ENCODE measurements around the gene DES. TPM values are rescaled to one million over a fixed set of nuclear protein-coding genes. Genes with fewer than 3 reads are reported as not detected.

The DES gene
- total RNA-seq, 2 experiments from 2014 or later = not detected

DNA sequence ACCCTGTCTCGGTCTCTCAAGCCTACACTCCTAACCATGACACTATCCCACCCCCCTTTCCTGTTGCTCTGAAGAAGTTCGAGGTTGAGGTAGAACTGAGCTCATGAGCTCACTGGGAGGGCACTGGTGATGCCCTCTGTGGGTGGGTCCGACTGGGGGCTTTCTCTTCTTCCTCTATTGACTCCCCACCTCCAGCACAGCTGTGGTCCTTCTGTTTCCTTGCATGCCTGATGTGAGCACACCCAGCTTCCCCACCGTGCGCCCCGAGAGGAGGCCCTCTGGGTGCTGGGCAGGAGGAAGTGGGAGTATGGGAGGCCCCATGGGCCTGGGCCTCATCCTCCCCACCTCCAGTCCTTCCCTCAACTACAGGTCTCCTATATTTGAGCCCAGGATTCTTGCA lies 37.4 kb downstream of the DES start:
- Mint-ChIP-seq H3K27me3 (ENCODE audit: low read depth) (peaks cover 3% of the 10 kb centered on the region), H3K27ac (no peak overlapping the region), H3K36me3 (ENCODE audit: low read depth) (no peaks in the 10 kb centered on the region), H3K9me3 (no peaks in the 10 kb centered on the region), H3K4me3 (no peak overlapping the region), H3K4me1 (ENCODE audit: low read depth) (no peaks in the 10 kb centered on the region)
- no peak for DNase-seq
- intact Hi-C loops (cut with micrococcal nuclease) = no loop called here
- CTCF ChIA-PET = interaction anchor here (0.9 to 1.8 kb wide), 7 partner anchors 10 to 76 kb away, joined by 3 to 14 read pairs (median 3); a partner anchor contains a TSS

DNA sequence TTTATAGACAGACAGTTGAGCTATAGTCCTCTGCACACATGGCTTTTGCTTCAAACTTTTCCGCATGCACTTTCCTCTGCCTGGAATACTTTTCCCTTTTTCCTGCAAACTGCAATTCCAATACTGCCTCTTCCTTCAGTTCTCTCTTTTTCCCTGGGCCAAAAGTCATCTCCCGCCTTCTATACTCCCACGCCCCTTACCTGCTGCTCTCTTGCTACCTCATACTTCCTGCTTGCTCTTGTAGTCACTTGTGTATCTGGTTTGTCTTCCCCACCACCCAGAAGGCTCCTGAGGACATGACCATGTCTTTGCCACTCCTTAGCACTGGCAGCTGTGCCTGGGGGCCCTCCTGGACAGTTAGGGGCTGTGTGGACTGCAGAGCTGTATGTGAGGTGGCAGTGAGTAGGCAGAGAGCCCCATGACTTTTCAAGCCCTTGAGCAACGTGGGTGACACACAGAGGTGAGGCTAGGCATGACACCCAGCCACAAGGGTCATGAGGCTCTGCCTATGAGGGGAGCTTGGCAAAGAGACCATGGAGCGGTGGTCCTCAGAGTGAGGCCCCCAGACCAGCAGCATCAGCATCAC lies 39.7 kb downstream of the DES start:
- CTCF ChIA-PET = interaction anchor here (0.5 to 3.4 kb wide), 9 partner anchors 9 to 72 kb away, joined by 3 to 17 read pairs (median 3); no protein-coding TSS in a partner anchor
- intact Hi-C loops (cut with micrococcal nuclease) = loop anchor here (1.0 to 2.0 kb wide), 2 partner anchors 25 to 55 kb away; no protein-coding TSS in a partner anchor
- Mint-ChIP-seq H3K4me3 (no peak overlapping the region), H3K9me3 (no peaks in the 10 kb centered on the region), H3K27ac (no peak overlapping the region), H3K36me3 (ENCODE audit: low read depth) (no peaks in the 10 kb centered on the region), H3K27me3 (ENCODE audit: low read depth) (no peaks in the 10 kb centered on the region), H3K4me1 (ENCODE audit: low read depth) (no peaks in the 10 kb centered on the region)
- peak; percentile 37 for DNase-seq

DNA sequence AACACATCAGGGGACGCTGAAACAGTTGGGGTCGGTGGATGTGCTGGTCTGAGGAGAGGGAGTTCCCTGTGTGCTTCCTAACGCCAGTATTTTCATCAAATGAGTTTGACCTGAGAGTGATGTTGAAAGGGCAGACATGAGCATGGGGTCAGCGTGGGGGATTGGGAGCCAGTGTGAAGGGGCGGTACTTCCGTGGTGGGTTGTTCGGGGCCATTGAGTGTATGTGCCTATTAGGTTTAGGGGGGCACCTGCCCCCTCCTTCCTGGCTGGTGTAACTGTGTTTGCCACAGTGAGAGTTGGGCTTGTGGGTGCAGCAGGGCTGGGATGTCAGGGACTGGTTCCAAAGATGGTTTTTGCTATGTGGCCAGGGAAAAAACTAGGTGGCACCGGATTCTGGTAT lies 40.8 kb downstream of the DES start:
- CTCF ChIA-PET = interaction anchor here (0.6 to 3.4 kb wide), 13 partner anchors 8 to 232 kb away, joined by 3 to 17 read pairs (median 3); no protein-coding TSS in a partner anchor
- intact Hi-C loops (cut with micrococcal nuclease) = loop anchor here (1.0 to 2.0 kb wide), 3 partner anchors 26 to 71 kb away; no protein-coding TSS in a partner anchor
- Mint-ChIP-seq H3K9me3 (no peaks in the 10 kb centered on the region), H3K4me1 (ENCODE audit: low read depth) (no peaks in the 10 kb centered on the region), H3K27me3 (ENCODE audit: low read depth) (no peaks in the 10 kb centered on the region), H3K36me3 (ENCODE audit: low read depth) (no peaks in the 10 kb centered on the region), H3K4me3 (no peak overlapping the region), H3K27ac (no peak overlapping the region)
- DNase-seq = no peak

DNA sequence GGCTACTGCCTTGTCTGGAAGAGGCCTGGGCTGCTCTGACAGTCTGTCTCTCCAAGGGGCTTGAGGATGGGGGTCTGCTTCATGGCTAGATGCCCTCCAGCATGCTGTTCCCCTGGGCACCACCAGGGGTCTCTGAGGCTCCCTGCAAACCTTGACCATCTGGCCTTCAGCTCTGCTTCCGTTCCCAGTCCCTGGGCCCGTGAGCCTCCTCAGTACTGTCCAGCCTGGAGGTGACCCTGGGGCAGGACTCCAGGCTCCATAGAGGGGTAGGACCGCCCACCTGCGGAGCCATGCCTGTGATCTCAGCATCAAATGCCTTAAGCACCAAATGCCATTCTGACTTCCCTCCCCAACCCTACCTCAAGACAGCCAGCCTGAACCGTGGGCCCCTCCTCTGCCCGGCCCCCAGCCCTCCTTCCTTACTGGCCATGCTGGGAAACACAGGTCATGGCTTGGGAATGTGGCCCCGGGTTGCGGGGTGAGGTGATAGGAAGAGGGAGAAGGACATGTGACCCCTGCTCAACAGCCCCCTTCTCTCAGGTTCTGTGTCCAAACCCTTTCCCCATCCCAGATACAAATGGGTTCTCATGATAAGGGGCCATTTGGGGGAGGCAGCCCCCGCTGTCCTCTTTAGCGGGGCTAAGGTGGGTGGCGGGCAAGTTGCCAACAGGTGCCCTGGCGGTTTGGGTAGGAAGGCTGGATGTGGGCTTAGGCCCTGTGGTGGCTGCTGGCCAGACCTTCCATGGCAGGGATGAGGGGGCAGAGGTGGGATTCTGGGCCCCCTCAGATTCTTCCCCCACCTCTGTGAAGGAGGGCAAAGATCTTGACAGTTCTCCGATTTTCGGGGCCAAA lies 41.5 kb downstream of the DES start:
- no peak overlapping the region for H3K27ac Mint-ChIP-seq
- no peaks in the 10 kb centered on the region for H3K4me1 Mint-ChIP-seq (ENCODE audit: low read depth)
- no peaks in the 10 kb centered on the region for H3K27me3 Mint-ChIP-seq (ENCODE audit: low read depth)
- H3K9me3 Mint-ChIP-seq = no peaks in the 10 kb centered on the region
- no peaks in the 10 kb centered on the region for H3K36me3 Mint-ChIP-seq (ENCODE audit: low read depth)
- DNase-seq = peak; percentile 55
- H3K4me3 Mint-ChIP-seq = no peak overlapping the region
- intact Hi-C loops (cut with micrococcal nuclease) = loop anchor here (1.0 to 2.0 kb wide), 2 partner anchors 27 to 71 kb away; no protein-coding TSS in a partner anchor
- CTCF ChIA-PET = interaction anchor here (0.6 to 3.4 kb wide), 11 partner anchors 11 to 232 kb away, joined by 3 to 17 read pairs (median 3); no protein-coding TSS in a partner anchor

DNA sequence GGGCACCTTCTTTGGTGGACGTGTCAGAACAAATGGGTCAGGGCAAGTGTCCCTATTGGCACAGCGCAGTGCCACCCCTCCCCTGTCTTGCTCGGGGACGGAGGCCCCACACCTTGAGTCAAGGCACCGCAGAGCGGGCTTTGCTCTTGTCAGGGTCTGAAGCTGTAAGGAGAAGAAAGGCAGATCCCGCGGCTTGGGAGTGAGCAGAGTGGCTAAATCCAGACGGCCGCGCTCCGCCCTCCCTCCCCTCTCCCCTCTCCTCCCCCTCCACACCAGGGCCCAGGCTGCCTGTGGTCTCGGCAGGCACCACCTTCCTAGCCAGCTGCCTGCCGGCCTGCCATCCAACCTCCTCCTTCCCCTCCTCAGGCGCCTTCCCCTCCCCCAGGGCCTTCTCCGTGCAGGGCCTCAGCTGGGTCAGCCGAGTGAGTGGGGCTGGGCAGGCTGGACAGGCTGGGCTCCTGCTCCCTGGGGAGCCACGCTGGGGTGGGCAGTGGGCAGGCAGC lies 42.3 kb downstream of the DES start:
- Mint-ChIP-seq H3K4me1 (ENCODE audit: low read depth) (no peaks in the 10 kb centered on the region), H3K4me3 (no peak overlapping the region), H3K9me3 (no peaks in the 10 kb centered on the region), H3K27ac (no peak overlapping the region), H3K27me3 (ENCODE audit: low read depth) (no peaks in the 10 kb centered on the region), H3K36me3 (ENCODE audit: low read depth) (no peaks in the 10 kb centered on the region)
- CTCF ChIA-PET = interaction anchor here (0.5 to 2.0 kb wide), 3 partner anchors 35 to 1437 kb away, joined by 3 to 15 read pairs (median 4); a partner anchor contains a TSS
- DNase-seq = no peak
- intact Hi-C loops (cut with micrococcal nuclease) = no loop called here

DNA sequence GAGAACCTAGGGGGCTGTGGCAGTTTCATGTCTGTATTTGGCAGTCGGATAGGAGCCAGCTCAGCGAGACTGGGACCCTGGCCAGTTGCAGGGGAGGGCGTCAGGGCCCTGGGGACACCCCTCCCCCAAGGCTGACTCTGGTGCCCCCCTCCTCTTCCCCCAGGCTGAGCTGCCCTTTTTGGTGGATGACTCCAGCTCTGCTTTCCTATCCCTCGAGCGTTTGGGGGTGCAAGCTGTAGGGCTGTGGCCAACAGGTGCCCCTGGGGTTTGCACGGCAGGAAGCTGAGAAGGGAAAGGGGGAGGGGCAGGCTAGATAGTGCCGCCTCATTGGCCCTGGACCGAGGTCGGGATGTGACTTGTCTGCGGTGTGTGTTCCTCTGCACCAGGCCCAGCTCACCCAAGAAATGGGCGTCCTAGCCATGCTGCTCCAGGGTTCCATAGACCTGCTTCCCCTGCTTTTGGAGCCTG lies 42.9 kb downstream of the DES start:
- intact Hi-C loops (cut with micrococcal nuclease) = no loop called here
- DNase-seq = peak; percentile 37
- CTCF ChIA-PET = interaction anchor here (0.5 to 2.0 kb wide), 3 partner anchors 35 to 1437 kb away, joined by 3 to 15 read pairs (median 4); a partner anchor contains a TSS
- Mint-ChIP-seq H3K4me3 (no peak overlapping the region), H3K27ac (no peak overlapping the region), H3K4me1 (ENCODE audit: low read depth) (no peaks in the 10 kb centered on the region), H3K27me3 (ENCODE audit: low read depth) (no peaks in the 10 kb centered on the region), H3K36me3 (ENCODE audit: low read depth) (no peaks in the 10 kb centered on the region), H3K9me3 (no peaks in the 10 kb centered on the region)

DNA sequence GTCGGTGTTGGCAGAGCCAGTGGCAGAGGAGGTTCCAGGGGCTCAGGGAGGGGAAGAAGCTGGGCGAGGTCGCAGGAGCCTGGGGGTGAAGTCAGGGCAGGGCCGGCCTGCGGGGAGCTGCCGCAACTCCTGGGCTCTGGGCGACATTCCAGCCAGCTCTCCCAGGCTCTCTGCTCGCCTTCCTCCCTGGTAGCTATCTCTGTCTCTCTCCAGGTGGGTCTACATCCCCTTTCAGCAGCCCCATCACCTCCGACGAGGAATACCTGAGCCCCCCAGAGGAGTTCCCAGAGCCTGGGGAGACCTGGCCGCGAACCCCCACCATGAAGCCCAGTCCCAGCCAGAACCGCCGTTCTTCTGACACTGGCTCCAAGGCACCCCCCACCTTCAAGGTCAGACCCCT lies 43.5 kb downstream of the DES start:
- no peaks in the 10 kb centered on the region for H3K4me1 Mint-ChIP-seq (ENCODE audit: low read depth)
- intact Hi-C loops (cut with micrococcal nuclease) = no loop called here
- no peak for DNase-seq
- no peak overlapping the region for H3K4me3 Mint-ChIP-seq
- CTCF ChIA-PET = interaction anchor here (1.0 to 2.0 kb wide), 2 partner anchors 34 to 68 kb away, joined by 4 to 15 read pairs; a partner anchor contains a TSS
- no peaks in the 10 kb centered on the region for H3K36me3 Mint-ChIP-seq (ENCODE audit: low read depth)
- H3K27ac Mint-ChIP-seq = no peak overlapping the region
- no peaks in the 10 kb centered on the region for H3K27me3 Mint-ChIP-seq (ENCODE audit: low read depth)
- no peaks in the 10 kb centered on the region for H3K9me3 Mint-ChIP-seq

DNA sequence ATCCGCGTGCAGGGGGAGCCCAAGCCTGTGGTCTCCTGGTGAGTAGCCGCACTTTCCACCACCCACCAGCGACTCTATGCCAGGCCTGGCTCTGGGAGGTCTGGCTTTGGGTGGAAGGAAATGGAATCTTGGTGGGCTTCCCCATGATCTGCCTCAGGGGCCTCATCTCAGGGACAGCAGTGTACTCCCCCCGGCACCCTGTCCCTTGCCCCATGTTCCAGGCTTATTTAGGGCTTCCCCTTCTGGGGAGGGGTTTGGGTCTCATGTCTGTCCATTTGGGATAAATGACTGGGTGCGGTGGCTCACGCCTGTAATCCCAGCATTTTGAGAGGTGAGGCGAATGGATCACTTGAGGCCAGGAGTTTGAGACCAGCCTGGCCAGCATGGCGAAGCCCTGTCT lies 44.2 kb downstream of the DES start:
- CTCF ChIA-PET = interaction anchor here (1.2 to 2.6 kb wide), 3 partner anchors 14 to 68 kb away, joined by 6 to 10 read pairs (median 7); no protein-coding TSS in a partner anchor
- Mint-ChIP-seq H3K27me3 (ENCODE audit: low read depth) (no peaks in the 10 kb centered on the region), H3K9me3 (no peaks in the 10 kb centered on the region)

DNA sequence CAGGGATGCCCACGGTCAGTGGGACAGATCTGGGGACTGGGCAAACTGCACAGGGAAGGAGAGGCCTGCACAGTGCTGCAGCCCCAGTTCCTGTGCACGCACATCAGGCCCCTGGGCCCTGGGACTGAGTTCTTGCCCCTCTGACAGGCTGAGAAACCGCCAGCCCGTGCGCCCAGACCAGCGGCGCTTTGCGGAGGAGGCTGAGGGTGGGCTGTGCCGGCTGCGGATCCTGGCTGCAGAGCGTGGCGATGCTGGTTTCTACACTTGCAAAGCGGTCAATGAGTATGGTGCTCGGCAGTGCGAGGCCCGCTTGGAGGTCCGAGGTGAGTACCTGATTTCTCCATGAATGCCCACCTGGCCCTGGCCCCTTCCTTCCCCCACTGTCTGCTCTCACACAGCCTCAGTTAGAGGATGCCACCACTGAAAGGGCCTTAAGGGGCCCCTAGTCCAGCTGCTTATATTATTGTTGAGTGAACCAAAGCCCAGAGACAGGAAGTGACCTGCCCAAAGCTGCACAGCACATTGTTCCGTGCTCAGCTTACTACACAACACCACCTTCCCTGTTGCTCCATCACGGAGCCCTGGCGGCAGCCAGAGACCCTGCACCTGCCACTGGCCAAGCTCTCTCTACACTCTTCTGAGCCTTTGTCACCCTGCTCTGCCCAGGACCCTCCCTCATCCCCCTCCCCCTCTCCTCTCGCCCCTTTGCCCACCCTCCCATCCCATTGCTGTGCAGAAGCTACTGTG lies 46.3 kb downstream of the DES start:
- CTCF ChIA-PET = interaction anchor here (2.0 to 2.6 kb wide), 2 partner anchors 12 to 66 kb away, joined by 7 to 10 read pairs; no protein-coding TSS in a partner anchor
- no peaks in the 10 kb centered on the region for H3K27me3 Mint-ChIP-seq (ENCODE audit: low read depth)
- H3K4me1 Mint-ChIP-seq (ENCODE audit: low read depth) = no peaks in the 10 kb centered on the region
- H3K4me3 Mint-ChIP-seq = no peak overlapping the region
- intact Hi-C loops (cut with micrococcal nuclease) = no loop called here
- H3K36me3 Mint-ChIP-seq (ENCODE audit: low read depth) = no peaks in the 10 kb centered on the region
- no peak for DNase-seq
- no peaks in the 10 kb centered on the region for H3K9me3 Mint-ChIP-seq
- H3K27ac Mint-ChIP-seq = no peak overlapping the region

More for the DNA sequence above, 44.2 kb downstream of the DES start:
- no peak for DNase-seq
- Mint-ChIP-seq H3K27ac (no peak overlapping the region), H3K4me3 (no peak overlapping the region), H3K4me1 (ENCODE audit: low read depth) (no peaks in the 10 kb centered on the region), H3K36me3 (ENCODE audit: low read depth) (no peaks in the 10 kb centered on the region)
- intact Hi-C loops (cut with micrococcal nuclease) = no loop called here

DNA sequence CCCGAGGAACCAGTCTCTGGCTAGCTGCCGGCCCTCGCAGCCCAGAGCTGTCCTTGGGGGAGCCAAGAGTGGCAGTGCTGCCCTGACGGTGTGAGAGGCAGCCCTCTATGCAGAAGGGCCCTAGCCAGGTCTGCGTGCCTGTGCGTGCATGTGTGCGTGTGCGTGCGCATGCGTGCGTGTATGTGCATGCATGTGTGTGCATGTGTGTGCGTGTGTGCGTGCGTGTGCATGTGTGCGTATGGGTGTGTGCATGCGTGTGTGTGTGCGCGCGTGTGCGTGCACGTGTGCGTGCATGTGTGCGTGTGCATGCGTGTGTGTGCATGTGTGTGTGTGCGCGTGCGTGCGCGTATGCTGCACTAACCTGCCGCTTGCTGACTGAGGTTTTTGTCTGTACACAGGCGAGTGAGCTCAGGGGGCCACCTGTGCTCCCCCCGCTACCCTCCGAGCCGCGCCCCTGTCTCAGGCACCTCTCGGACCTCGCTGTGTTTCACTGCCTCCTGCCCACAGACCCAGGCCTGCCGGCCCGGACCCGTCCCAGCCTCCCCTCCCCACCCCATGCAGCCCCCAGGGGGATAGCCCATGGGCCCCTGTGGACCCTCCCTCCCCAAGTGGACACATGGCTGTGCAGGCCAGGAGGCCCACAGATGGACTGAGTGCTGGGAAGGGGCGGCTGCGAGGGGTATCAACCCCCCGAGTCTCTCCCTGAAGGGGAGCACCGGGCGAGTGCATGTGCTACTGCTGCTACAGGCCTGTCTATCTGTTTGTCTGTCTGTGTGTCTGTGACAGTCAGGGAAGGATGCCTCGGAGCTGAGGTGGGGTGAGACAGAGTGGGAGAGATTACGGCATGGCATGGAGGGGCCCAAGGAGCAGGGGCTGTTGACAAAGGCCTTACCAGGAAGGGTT lies 47.7 kb downstream of the DES start:
- Mint-ChIP-seq H3K36me3 (ENCODE audit: low read depth) (no peaks in the 10 kb centered on the region), H3K9me3 (no peaks in the 10 kb centered on the region), H3K4me1 (ENCODE audit: low read depth) (no peaks in the 10 kb centered on the region), H3K27me3 (ENCODE audit: low read depth) (no peaks in the 10 kb centered on the region), H3K4me3 (no peak overlapping the region), H3K27ac (no peak overlapping the region)
- DNase-seq = no peak
- intact Hi-C loops (cut with micrococcal nuclease) = no loop called here
- CTCF ChIA-PET = interaction anchor here (1.0 kb wide), 1 partner anchor 10 kb away, joined by 3 read pairs; no protein-coding TSS in a partner anchor
